ENCODE data around the gene ANKRD11.

DNA sequence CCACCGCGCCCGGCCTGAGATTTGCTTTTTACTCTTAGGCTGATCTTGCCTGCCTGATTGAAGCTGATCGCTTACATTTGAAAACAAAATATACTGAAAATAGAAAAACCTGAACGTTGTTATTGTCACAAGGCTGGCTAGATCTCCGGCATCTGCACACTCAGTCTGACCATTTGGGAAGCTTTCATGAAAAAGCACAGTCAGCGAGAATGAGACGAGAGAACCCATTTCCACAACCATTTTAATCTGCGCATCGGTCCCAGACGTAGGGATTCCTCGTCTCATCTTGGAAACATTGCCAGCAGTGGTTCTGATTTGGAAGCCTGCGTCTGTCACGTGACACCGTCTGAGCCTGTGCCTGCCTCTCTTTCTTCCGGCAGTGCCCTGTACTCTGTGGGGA, 38.7 kb upstream of the ANKRD11 start:
- TF ChIP-seq, protein P1, sequence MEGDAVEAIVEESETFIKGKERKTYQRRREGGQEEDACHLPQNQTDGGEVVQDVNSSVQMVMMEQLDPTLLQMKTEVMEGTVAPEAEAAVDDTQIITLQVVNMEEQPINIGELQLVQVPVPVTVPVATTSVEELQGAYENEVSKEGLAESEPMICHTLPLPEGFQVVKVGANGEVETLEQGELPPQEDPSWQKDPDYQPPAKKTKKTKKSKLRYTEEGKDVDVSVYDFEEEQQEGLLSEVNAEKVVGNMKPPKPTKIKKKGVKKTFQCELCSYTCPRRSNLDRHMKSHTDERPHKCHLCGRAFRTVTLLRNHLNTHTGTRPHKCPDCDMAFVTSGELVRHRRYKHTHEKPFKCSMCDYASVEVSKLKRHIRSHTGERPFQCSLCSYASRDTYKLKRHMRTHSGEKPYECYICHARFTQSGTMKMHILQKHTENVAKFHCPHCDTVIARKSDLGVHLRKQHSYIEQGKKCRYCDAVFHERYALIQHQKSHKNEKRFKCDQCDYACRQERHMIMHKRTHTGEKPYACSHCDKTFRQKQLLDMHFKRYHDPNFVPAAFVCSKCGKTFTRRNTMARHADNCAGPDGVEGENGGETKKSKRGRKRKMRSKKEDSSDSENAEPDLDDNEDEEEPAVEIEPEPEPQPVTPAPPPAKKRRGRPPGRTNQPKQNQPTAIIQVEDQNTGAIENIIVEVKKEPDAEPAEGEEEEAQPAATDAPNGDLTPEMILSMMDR (IDR thresholded peaks at IDR 0.05; ENCODE audit: insufficient read depth, low read length, poor library complexity, severe bottlenecking) = no peak
- no peak for TF ChIP-seq EZH2phosphoT487 (conservative IDR thresholded peaks at IDR 0.05; ENCODE audit: low read length)

Data from SU-DHL-6 (cell line).